Rectal smooth muscle tissue (tissue), 1 donor: ENCODE data around the gene GRIK5.
"Not testable (repeated sequence)": the region's sequence is repeated elsewhere in the genome, so short reads cannot be mapped to it uniquely, and the experiment has no call there.

Experiments used
- H3K27ac ChIP-seq: one replicate; pipeline ENCODE4 v1.7.0; 2013; ENCODE audit warnings: low read depth, low read length, inconsistent platforms
- H3K27me3 ChIP-seq: one replicate; pipeline ENCODE4 v1.7.0; 2013; ENCODE audit warnings: low read length; ENCODE audit not compliant: control insufficient read depth, insufficient read depth
- H3K36me3 ChIP-seq: one replicate; pipeline ENCODE4 v1.7.0; 2013; ENCODE audit warnings: low read length; ENCODE audit not compliant: control insufficient read depth, insufficient read depth
- H3K4me1 ChIP-seq: one replicate; pipeline ENCODE4 v1.7.0; 2013; ENCODE audit warnings: low read length; ENCODE audit not compliant: control insufficient read depth, insufficient read depth
- H3K4me3 ChIP-seq: one replicate; pipeline ENCODE4 v1.7.0; 2013; ENCODE audit warnings: low read length
- H3K9ac ChIP-seq: one replicate; pipeline ENCODE4 v1.7.0; 2013; ENCODE audit warnings: low read length

GRIK5 gene

GRCh38 chr19:41994521-41994971, 75.5 kb downstream of the GRIK5 start:
- no peaks in the 10 kb centered on the region for H3K4me1 ChIP-seq
- H3K36me3 ChIP-seq: no peaks in the 10 kb centered on the region
- H3K27me3 ChIP-seq: peaks cover 45% of the 10 kb centered on the region
- no peak overlapping the region for H3K4me3 ChIP-seq
- H3K9ac ChIP-seq: no peak overlapping the region
- H3K27ac ChIP-seq: no peak overlapping the region

GRCh38 chr19:41993612-41994483, 76.2 kb downstream of the GRIK5 start, which contains the start of gene ATP1A3:
Gene ATP1A3 (minus strand): TSS chr19:41994230. CDS start chr19:41994076, 154 bp downstream.
- Histone ChIP-seq H3K27me3 (peaks cover 45% of the 10 kb centered on the region), H3K4me3 (peak within 1 kb of the TSS; percentile 46), H3K9ac (no peak within 1 kb of the TSS), H3K36me3 (no peaks in the 10 kb centered on the region), H3K4me1 (no peaks in the 10 kb centered on the region), H3K27ac (no peak within 1 kb of the TSS)

- not testable (repeated sequence) for H3K9ac ChIP-seq
- peaks cover 35% of the 10 kb centered on the region for H3K27me3 ChIP-seq
Measured at GRCh38 chr19:41991925-41992569, 78.0 kb downstream of the GRIK5 start.

GRCh38 chr19:41991025-41991424, 79.0 kb downstream of the GRIK5 start:
- Histone ChIP-seq H3K27me3 (peaks cover 29% of the 10 kb centered on the region), H3K9ac (no peak overlapping the region), H3K4me3 (no peak overlapping the region)

More at GRCh38 chr19:41991925-41992569, 78.0 kb downstream of the GRIK5 start:
- H3K4me3 ChIP-seq, H3K4me1 ChIP-seq, H3K27ac ChIP-seq, H3K36me3 ChIP-seq: not testable (repeated sequence)

GRCh38 chr19:41990615-41991014, 79.4 kb downstream of the GRIK5 start:
- Histone ChIP-seq H3K9ac (no peak overlapping the region), H3K36me3 (no peaks in the 10 kb centered on the region), H3K4me3 (no peak overlapping the region), H3K4me1 (no peaks in the 10 kb centered on the region), H3K27ac (no peak overlapping the region), H3K27me3 (peaks cover 25% of the 10 kb centered on the region)

More at GRCh38 chr19:41991025-41991424, 79.0 kb downstream of the GRIK5 start:
- Histone ChIP-seq H3K27ac (no peak overlapping the region), H3K36me3 (no peaks in the 10 kb centered on the region), H3K4me1 (no peaks in the 10 kb centered on the region)

GRCh38 chr19:41990028-41990427, 80.0 kb downstream of the GRIK5 start:
- no peak overlapping the region for H3K4me3 ChIP-seq
- peaks cover 19% of the 10 kb centered on the region for H3K27me3 ChIP-seq
- no peaks in the 10 kb centered on the region for H3K4me1 ChIP-seq
- no peak overlapping the region for H3K9ac ChIP-seq
- H3K27ac ChIP-seq: no peak overlapping the region
- no peaks in the 10 kb centered on the region for H3K36me3 ChIP-seq

- no peaks in the 10 kb centered on the region for H3K4me1 ChIP-seq
- no peaks in the 10 kb centered on the region for H3K36me3 ChIP-seq
- H3K27ac ChIP-seq: no peak overlapping the region
- no peak overlapping the region for H3K9ac ChIP-seq
- H3K4me3 ChIP-seq: no peak overlapping the region
- peaks cover 11% of the 10 kb centered on the region for H3K27me3 ChIP-seq
Measured at GRCh38 chr19:41988947-41989346, 81.1 kb downstream of the GRIK5 start.

GRCh38 chr19:41987141-41987860, 82.7 kb downstream of the GRIK5 start:
- Histone ChIP-seq H3K27me3 (peaks cover 3% of the 10 kb centered on the region), H3K27ac (no peak overlapping the region), H3K36me3 (no peaks in the 10 kb centered on the region), H3K4me3 (no peak overlapping the region), H3K9ac (no peak overlapping the region), H3K4me1 (no peaks in the 10 kb centered on the region)

- Histone ChIP-seq H3K27me3 (no peaks in the 10 kb centered on the region), H3K9ac (no peak overlapping the region), H3K36me3 (no peaks in the 10 kb centered on the region), H3K4me1 (no peaks in the 10 kb centered on the region), H3K27ac (no peak overlapping the region), H3K4me3 (no peak overlapping the region)
Measured at GRCh38 chr19:41984961-41985360, 85.0 kb downstream of the GRIK5 start.

- H3K36me3 ChIP-seq: no peaks in the 10 kb centered on the region
- H3K27me3 ChIP-seq: no peaks in the 10 kb centered on the region
- no peak overlapping the region for H3K9ac ChIP-seq
- H3K4me1 ChIP-seq: no peaks in the 10 kb centered on the region
- H3K4me3 ChIP-seq: no peak overlapping the region
- H3K27ac ChIP-seq: no peak overlapping the region
Measured at GRCh38 chr19:41981724-41982123, 88.3 kb downstream of the GRIK5 start.

- Histone ChIP-seq H3K27ac (no peak overlapping the region), H3K36me3 (no peaks in the 10 kb centered on the region), H3K4me1 (no peaks in the 10 kb centered on the region), H3K4me3 (no peak overlapping the region), H3K9ac (no peak overlapping the region), H3K27me3 (no peaks in the 10 kb centered on the region)
Measured at GRCh38 chr19:41978470-41978869, 91.5 kb downstream of the GRIK5 start.

- Histone ChIP-seq H3K4me1 (no peaks in the 10 kb centered on the region), H3K36me3 (no peaks in the 10 kb centered on the region), H3K27me3 (no peaks in the 10 kb centered on the region), H3K27ac (no peak overlapping the region), H3K9ac (no peak overlapping the region), H3K4me3 (no peak overlapping the region)
Measured at GRCh38 chr19:41977916-41978315, 92.1 kb downstream of the GRIK5 start.
